Activated naive CD4-positive, alpha-beta T cell treated with anti-CD3 and anti-CD28 coated beads, Interleukin-2, amount 50 U/mL, for 24 hours (primary cell): ENCODE measurements around the gene TUBA8.
"Not testable (repeated sequence)": the region's sequence is repeated elsewhere in the genome, so short reads cannot be mapped to it uniquely, and the experiment has no call there.

Experiments used
- H3K27ac Mint-ChIP-seq: one replicate; pipeline ENCODE4 v1.8.0; 2021; ENCODE audit warnings: mild to moderate bottlenecking, mixed read lengths
- H3K27me3 Mint-ChIP-seq: one replicate; pipeline ENCODE4 v1.8.0; 2021; ENCODE audit warnings: mixed read lengths
- H3K36me3 Mint-ChIP-seq: one replicate; pipeline ENCODE4 v1.8.0; 2021; ENCODE audit warnings: mixed read lengths
- H3K4me1 Mint-ChIP-seq: one replicate; pipeline ENCODE4 v1.8.0; 2021; ENCODE audit warnings: mixed read lengths
- H3K4me3 Mint-ChIP-seq: one replicate; pipeline ENCODE4 v1.8.0; 2021; ENCODE audit warnings: mild to moderate bottlenecking, mixed read lengths
- H3K9me3 Mint-ChIP-seq: one replicate; pipeline ENCODE4 v1.8.0; 2021; ENCODE audit warnings: mixed read lengths

TUBA8 gene

DNA sequence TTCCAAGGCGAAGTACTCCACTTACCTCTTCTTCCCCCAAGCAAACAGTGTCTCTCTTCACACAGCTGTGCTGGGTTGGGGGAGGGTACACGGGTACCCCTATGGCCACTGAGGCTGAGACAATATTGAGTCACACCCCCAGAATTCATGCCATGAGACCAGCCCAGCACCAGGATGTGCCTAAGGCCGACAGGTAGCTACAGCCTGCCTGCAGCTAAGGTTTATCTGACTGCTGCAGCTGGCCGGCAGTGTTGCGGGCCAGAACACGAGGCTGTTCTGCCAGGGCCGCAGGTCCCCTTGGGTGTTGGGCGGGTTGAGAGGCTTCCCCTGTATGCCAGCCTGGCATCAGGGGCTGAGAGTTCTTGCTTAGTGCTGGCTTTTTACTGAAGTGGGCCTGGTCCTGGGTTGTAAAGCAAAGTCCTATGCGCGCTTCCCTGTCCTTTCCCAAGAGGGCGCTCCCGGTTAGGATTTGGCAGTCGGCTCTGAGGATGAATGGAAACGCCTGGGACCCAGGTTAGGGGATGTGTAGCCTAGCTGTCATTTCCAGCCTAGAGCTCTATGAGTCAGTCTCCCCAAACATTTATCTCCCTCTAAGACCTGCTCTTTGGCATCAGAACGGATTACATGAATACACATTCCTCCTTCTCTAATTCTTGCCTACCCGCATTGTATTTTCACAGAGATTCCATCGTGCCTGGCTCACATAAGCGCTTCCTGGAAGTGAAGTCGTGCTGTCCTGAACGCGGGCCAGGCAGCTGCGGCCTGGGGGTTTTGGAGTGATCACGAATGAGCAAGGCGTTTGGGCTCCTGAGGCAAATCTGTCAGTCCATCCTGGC, 46.5 kb downstream of the TUBA8 start:
- H3K27ac Mint-ChIP-seq = peak overlapping the region; percentile 4
- peaks cover 5% of the 10 kb centered on the region for H3K36me3 Mint-ChIP-seq
- H3K4me3 Mint-ChIP-seq = no peak overlapping the region
- H3K4me1 Mint-ChIP-seq = peaks cover 24% of the 10 kb centered on the region
- no peaks in the 10 kb centered on the region for H3K27me3 Mint-ChIP-seq
- H3K9me3 Mint-ChIP-seq = no peaks in the 10 kb centered on the region

GRCh38 chr22:18157714-18158028, 47.1 kb downstream of the TUBA8 start:
- no peaks in the 10 kb centered on the region for H3K9me3 Mint-ChIP-seq
- H3K4me3 Mint-ChIP-seq = no peak overlapping the region
- no peaks in the 10 kb centered on the region for H3K27me3 Mint-ChIP-seq
- no peak overlapping the region for H3K27ac Mint-ChIP-seq
- peaks cover 19% of the 10 kb centered on the region for H3K4me1 Mint-ChIP-seq
- peaks cover 5% of the 10 kb centered on the region for H3K36me3 Mint-ChIP-seq

GRCh38 chr22:18160641-18161040, 50.0 kb downstream of the TUBA8 start:
- H3K27me3 Mint-ChIP-seq, H3K36me3 Mint-ChIP-seq, H3K4me3 Mint-ChIP-seq, H3K27ac Mint-ChIP-seq, H3K9me3 Mint-ChIP-seq, H3K4me1 Mint-ChIP-seq: not testable (repeated sequence)

DNA sequence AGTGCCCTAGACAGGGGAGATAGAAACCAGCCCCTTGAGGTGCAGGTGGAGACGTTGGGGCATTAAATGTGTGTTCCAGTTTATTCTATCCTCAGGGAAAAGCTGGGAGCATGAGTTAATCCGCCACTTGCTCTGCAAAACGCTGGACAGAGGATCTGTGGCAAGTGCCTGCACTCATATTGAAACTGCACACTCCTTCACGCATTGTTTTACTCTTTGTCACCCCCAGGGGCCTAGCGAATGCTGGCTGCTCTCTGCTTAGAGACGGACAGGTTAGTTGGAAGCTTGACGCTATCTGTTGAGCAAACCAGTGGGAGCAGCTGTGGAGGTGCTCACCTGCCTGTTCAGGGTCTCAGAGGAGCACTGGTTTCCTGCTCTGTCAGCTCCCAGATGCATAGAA, 53.2 kb downstream of the TUBA8 start:
- not testable (repeated sequence) for H3K4me1 Mint-ChIP-seq, H3K27me3 Mint-ChIP-seq

GRCh38 chr22:18164584-18164983, 54.0 kb downstream of the TUBA8 start:
- H3K9me3 Mint-ChIP-seq = not testable (repeated sequence)

More for the DNA sequence above, 53.2 kb downstream of the TUBA8 start:
- H3K27ac Mint-ChIP-seq, H3K9me3 Mint-ChIP-seq, H3K4me3 Mint-ChIP-seq, H3K36me3 Mint-ChIP-seq: not testable (repeated sequence)

DNA sequence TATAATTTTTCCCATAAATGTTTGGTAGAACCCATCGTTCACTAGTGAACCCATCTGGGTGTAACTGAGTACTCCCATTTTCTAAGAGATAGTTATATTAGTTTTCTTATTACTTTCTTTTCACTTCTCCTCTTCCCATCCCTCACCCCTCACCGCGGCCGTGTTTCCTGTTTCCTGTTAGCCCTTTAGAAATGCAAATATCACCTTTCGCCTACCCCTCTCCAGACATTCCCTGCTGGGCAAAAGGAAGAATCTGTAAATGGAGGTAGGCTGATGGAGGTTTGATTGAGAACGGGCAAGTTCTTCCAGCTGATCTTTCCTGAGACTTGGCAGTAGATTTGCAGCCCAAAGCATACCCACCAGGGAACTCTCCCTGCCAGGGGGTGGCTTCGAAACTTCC, 54.7 kb downstream of the TUBA8 start:
- H3K4me1 Mint-ChIP-seq, H3K4me3 Mint-ChIP-seq, H3K27me3 Mint-ChIP-seq, H3K9me3 Mint-ChIP-seq, H3K36me3 Mint-ChIP-seq, H3K27ac Mint-ChIP-seq: not testable (repeated sequence)

More at GRCh38 chr22:18164584-18164983, 54.0 kb downstream of the TUBA8 start:
- H3K36me3 Mint-ChIP-seq, H3K27ac Mint-ChIP-seq, H3K27me3 Mint-ChIP-seq, H3K4me1 Mint-ChIP-seq, H3K4me3 Mint-ChIP-seq: not testable (repeated sequence)

DNA sequence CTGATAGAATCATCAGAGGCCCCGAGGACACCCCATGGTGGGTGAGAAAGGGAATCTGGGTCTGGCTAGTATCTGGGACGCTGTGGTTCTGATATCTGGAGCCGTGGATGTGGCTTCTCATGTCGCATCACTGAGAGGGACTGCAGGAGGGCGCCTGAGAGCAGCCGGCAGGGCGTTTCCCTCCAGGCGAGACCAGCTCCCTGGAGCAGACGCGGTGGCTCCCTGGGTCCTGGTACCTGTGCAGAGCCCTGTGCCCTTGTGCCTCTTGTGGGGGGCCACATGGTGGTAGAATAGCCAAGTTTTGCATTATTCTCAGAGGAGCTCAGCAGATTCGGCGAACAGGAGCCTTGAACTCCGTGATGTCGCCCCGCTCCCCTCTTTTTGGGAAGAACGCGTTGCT, 59.7 kb downstream of the TUBA8 start:
- H3K4me1 Mint-ChIP-seq, H3K27ac Mint-ChIP-seq, H3K36me3 Mint-ChIP-seq: not testable (repeated sequence)

DNA sequence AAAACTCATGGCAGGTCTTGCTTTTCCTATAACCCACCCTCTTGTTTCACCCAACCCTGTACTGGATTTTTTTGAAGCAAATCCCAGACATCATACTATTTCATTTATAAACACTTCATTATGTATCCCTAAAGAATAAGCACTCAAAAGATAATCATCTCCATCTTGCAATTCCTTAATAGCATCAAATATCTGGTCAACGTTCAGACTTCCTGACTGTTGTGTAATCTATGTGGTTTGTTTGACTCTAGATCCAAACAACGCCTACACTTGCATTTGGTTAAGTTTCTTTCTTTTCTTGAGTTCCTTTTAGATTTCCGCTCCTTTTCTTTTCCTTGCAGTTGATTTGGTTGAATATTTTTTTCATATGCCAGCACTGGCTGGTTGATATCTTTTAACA, 61.6 kb downstream of the TUBA8 start:
- H3K4me3 Mint-ChIP-seq, H3K27me3 Mint-ChIP-seq, H3K36me3 Mint-ChIP-seq, H3K4me1 Mint-ChIP-seq, H3K27ac Mint-ChIP-seq, H3K9me3 Mint-ChIP-seq: not testable (repeated sequence)

More for the DNA sequence above, 59.7 kb downstream of the TUBA8 start:
- not testable (repeated sequence) for H3K4me3 Mint-ChIP-seq, H3K27me3 Mint-ChIP-seq, H3K9me3 Mint-ChIP-seq

DNA sequence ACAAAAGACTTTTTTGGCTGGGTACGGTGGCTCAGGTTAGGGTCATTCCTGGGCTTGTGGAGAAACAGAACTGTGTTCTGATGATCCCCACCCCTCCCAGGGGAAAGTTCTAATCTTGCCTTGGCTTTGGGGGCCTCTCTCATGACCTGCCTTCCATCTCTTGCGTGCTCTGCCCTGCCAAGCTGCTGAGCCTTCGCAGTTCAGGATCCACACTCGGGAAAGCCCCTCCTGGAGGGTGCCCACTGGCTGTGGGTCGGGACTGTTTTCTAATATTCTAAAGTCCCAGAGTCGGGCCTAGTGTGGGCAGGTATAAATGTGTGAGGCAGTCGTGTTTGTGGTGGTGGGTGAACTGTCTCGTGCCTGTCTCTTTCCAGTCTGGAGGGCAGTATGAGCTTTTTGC, 62.2 kb downstream of the TUBA8 start:
- H3K4me3 Mint-ChIP-seq, H3K27ac Mint-ChIP-seq, H3K9me3 Mint-ChIP-seq, H3K36me3 Mint-ChIP-seq, H3K4me1 Mint-ChIP-seq, H3K27me3 Mint-ChIP-seq: not testable (repeated sequence)

GRCh38 chr22:18173441-18173840, 62.8 kb downstream of the TUBA8 start:
- not testable (repeated sequence) for H3K27ac Mint-ChIP-seq, H3K9me3 Mint-ChIP-seq, H3K36me3 Mint-ChIP-seq, H3K4me1 Mint-ChIP-seq, H3K27me3 Mint-ChIP-seq, H3K4me3 Mint-ChIP-seq
